NCI-H128 (cell line): ENCODE measurements around the gene HARBI1.

Experiments used
- DNase-seq: peaks from one replicate; lab custom pipeline; 2025; ENCODE audit not compliant: unreplicated experiment; lab: John Stamatoyannopoulos, UW

The HARBI1 gene, protein sequence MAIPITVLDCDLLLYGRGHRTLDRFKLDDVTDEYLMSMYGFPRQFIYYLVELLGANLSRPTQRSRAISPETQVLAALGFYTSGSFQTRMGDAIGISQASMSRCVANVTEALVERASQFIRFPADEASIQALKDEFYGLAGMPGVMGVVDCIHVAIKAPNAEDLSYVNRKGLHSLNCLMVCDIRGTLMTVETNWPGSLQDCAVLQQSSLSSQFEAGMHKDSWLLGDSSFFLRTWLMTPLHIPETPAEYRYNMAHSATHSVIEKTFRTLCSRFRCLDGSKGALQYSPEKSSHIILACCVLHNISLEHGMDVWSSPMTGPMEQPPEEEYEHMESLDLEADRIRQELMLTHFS

DNA sequence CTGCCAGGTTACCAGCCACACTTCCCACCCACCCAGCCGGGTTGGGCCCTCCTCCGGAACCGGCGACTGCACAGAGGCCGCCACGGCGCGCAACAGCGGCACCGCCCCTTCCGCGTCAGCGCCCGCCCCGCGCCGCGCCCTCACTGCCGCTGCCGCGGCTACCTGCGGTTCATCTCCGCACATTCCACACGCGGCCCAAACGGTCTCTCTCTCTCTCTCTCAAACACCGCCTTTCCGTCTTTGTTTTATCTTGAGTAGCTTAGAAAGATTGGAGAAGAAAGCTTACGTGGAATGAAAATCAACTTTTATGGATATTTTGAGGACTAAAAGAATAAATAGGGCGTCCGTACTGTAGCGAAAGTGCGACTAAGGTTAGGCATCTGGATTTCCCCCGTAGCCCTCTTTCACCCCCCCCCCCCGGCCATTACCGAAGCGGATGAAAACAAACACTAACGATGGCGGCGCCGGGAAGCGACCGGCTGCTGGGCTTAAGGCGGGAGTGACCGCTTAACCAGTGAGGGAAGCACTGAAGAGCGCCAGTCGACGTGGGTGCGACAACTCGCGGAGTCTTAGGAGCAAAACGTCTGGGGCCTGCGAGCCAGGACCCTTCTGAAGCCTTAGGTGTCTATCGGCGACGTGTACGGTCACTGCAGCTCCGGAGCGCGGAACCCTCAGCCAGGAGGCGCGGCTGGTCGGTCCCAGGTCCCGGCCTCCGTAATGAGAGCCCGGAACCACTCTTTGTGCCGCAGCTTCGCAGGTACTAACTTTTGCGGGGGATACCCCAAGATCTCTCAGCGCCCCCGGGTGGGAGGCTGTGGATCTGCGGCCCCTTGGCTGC is at the start of gene HARBI1, which contains the start of gene ATG13:
HARBI1 (minus strand) TSS at position 94 of the 838 bp plus-strand sequence. CDS start 990 bp downstream, outside the sequence.
ATG13 (plus strand) TSS at position 420 of the 838 bp plus-strand sequence. CDS start 26,739 bp downstream, outside the sequence.
- peak; percentile 78 for DNase-seq

DNA sequence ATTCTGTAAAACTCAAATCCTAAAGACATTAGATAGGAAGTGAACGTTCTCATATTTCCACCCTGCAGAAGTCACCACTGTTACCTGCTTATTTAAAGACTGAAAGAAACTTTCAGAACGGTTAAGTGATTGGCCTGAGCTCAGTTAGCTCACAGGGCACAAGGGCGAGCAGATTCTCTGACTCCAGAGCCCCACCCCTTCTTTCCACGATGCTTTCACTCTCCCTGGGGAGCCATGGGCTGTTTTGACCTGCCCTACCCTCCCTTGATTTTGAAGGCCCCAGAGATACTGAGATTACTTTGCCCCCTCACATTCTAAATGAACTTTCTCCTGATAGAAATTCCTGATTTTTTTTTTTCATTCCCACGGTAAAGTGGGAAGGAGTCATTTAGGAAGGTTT is 49.5 kb upstream of the HARBI1 start:
- DNase-seq: no peak

DNA sequence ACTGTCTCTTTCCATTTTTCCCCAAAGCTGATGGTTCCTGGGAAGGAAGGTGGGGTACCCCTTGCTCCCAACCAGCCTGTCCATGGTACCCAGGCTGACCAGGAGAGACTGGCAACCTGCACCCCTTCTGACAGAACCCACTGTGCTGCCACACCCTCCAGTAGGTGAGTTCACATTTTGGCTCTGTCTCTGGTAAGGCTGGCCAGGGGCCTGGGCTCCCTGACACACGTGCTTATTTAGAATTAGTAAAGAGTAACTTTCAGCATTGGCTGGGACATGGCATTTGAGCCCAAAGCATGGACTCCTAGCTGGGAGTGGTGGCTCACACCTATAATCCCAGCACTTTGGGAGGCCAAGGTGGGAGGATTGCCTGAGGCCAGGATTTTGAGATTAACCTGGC is 48.3 kb upstream of the HARBI1 start:
- DNase-seq: no peak

DNA sequence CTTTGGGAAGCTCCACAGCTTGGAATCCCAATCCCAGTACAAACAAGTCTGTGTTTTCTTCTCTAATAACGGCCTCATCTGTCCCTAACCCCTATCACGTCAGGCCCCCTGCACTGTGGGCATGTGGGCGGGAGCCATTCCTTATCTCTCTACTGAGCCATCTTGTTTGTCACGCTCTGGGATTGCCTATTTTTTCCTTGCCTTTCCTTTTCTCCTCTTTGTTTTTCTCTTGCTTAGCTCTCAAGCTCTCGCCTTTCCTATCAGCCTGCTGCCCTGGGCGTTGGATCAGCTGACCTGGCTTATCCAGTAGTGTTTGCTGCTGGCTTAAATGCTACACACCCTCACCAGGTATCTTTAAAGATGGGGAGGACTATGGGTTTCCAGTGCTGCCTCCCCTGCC is 47.6 kb upstream of the HARBI1 start:
- no peak for DNase-seq

DNA sequence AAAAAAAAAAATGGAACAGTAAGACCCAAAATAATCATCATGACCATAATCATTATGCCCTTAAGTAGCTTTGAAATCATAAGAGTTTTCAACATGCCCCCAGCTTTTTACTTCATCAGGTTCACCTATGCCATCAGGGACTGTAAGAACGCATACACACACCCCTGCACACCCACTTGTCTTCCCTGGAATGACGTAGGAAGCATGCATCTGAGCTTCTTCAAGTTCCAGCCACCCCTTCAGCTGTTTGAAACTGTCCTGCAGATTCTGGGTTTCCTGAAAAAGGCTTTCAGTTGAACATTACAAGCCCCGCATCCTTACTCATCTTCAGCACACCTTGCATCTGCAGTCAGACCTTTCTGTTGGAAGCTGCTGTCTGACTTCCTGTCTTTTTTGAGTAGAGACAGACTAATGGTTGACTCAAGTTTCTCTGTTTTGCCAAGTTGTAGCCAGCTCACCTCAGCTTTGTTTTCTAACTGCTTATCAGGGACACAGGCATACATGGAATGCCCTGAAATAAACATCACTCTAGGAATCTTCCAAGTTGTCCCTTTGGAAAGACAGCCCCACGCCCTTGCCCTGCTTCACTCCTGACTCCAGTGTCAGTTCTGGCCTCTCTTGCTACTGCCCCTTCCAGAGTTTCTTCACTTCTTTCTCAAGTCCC is 46.4 kb upstream of the HARBI1 start:
- DNase-seq: no peak

DNA sequence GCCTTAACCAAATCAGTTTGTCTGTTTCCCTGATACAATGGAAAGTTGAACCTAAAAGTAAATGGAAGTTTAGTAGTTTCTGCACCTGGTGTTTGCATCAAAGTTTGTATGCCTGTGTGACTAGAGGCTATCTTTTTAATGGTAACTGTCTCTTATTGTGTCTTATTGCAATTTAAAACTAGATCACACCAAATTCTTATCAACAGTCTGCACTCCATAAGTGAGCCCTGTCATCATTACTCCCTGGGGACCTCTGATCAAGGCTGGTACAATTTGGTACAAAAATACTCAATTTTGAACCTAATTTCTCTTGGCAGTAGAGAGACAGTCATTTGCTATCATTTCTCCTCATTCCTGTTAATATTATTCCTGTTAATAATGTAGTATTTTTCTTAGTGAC is 45.3 kb upstream of the HARBI1 start:
- DNase-seq: no peak

DNA sequence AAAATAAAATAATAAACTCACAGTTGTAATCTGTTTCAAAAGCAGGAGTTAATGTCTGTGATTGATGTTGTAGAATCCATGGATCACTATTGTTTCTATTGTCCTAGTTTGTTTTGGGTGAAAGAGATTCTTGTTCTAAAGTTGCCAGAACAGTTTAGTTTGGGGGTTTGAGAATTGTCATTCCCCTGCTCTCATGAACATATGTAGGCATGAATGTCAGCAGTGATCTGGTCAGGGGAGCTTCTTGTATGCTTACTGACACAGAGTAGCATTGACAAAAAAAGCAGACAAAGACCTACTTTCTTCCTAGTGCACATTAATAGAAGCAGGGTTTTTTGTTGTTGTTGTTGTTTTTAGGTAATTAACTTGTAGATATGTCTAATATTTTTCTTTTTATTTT is 44.8 kb upstream of the HARBI1 start:
- no peak for DNase-seq

DNA sequence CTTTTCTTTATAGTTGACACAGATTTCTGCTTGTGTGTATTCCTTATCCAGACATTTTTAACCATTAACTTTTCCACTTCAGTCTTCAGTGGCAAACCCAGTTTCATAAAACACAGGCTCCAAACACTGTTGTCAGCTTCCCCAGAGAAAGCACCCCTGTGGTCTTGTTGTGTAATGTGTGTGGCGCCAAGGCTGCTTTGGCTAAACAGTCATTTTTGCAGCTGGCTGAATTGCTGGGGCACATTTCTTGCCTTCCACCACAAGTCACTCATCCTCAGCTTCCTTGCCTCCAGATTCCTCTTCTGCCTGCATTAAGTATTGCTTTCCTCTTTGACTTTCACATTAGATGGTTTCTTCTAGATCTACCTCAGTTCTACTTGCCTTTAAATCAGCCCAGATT is 42.9 kb upstream of the HARBI1 start:
- DNase-seq: no peak

DNA sequence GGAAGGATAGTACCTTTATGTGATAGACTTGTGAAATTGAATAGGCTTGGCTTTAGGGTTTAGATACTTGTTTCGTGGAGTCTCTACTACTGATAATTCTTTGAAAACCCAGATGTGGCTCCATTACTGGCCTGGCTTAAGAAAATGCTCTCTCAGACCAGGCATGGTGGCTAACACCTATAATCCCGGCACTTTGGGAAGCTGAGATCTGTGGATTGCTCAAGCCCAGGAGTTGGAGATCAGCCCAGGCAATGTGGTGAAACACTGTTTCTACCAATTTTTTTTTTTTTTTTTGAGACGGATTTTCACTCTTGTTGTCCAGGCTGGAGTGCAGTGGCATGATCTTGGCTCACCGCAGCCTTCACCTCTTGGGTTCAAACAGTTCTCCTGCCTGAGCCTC is 41.2 kb upstream of the HARBI1 start:
- DNase-seq: no peak

DNA sequence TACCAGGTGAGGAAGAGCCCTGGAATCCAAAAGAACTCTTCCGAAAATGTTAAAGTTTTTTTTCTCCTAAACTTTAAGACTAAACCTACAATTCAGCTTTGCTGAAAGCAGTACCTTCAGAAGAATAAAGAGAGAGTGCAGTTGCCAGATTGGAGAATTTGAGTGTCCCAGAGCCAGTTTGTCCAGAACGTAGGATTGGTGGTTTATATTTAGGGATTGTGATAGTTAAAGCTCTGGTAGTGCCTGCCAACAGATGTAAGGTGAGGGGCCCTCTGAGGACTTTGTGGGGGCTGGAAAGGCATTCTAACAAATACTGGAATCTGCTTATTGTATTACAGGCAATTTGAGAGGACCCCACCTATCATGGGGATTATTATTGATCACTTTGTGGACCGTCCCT is 40.2 kb upstream of the HARBI1 start:
- DNase-seq: no peak

DNA sequence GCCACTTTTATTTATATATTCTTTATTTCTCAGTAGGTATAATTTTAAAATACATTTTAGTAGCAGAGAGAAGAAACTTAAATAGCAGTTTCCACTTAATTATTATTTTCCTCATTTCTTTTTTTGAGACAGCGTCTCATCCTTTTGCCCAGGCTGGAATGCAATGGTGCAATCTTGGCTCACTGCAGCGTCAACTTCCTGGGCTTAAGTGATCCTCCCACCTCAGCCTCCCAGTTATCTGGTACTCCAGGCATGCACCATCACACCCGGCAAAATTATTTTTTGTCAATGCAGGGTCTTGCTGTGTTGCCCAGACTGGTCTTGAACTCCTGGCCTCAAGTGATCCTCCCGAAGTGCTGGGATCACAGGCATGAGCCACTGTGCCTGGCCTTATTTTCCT is 38.6 kb upstream of the HARBI1 start:
- no peak for DNase-seq

DNA sequence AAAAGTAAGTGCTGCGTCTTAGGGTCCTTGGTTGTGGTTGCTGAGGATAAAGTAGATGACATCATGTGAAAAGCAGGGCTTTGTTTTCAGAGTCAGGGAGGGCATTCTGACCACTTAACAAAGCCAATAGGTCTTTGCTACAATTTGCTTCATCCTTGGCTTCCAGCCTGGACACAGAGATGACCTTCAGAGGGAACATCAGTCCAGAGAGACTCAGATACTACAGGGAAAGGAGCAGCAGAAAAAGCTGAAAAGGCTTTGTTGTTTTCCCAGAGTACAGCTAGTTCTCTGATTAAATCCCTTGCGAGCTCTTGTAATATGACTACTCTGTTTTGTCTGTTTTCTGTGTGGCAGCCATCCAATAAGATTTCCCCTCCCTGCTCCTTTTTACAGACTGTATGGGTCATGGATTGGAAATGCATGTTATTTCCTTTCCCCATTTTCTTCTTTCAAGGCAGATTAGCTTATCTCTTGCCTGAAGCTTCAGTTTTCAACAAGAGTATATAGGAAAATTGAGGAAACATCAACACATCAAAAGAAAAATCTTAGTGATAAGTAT is 32.2 kb upstream of the HARBI1 start:
- no peak for DNase-seq

DNA sequence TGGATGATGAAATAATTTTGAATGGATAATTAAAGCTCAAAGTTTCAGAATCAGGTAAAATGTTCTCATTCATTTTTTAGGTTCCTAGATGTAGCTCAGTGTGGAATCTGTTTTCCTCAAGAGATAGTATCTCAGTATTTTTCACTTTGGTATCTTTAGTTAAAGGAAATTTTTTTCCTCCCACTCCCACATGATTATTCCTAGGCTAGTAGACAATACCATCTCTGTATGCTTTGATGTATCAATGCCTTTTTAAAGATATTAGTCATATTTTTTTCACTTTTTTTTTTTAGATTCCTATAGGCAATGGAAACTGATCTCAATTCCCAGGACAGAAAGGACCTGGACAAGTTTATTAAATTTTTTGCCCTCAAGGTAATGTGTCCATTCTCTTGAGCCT is 27.0 kb upstream of the HARBI1 start:
- DNase-seq: no peak

DNA sequence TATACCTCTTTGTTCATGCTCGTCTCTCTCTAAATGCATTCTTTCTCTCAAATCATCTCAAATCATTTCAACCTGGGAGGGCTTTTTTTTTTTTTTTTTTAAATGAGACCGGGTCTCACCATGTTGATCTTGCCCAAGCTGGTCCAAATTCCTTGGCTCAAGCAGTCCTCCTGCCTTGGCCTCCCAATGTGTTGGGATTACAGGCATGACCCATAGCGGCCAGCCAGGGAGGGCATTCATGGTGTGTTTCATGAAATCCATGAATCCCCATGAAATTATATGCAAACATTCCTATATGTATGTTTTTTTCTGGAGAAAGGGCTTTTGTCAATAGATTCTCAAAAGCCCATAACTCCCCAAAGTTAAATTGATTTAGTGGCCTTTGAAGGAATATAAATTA is 26.5 kb upstream of the HARBI1 start:
- no peak for DNase-seq

DNA sequence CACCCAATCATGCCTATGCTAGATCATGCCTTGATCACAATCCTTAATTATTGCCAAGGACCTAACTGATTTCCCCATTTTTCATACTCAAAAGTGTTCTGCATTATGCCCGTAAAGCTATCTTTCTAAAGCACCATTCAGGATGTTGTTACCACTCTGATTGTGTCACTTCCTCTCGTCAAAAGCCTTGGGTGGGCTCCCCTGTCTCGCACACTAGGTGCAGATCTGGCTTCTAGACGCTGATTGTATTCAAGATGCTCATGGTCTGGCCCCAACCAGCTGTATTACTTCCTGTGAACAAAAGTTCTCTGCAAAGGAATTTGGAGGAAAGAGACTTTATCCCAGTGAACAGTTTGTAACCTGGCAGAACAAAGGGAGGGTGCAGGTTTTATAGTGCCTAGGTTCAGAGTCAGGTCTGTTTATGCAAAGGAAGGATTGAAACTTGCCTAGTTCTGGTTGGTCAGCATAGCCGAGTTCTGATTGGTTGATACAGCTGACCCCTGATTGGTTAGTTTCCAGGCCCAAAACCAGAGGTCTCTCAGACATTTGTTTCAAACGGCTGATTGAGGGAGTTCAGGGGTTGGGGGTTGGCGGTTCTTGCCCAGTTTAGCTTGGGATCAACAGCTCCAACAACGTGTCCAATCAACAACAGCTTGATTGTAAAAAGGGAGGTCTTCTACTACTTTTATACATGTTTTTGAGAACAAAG is 25.8 kb upstream of the HARBI1 start:
- no peak for DNase-seq

DNA sequence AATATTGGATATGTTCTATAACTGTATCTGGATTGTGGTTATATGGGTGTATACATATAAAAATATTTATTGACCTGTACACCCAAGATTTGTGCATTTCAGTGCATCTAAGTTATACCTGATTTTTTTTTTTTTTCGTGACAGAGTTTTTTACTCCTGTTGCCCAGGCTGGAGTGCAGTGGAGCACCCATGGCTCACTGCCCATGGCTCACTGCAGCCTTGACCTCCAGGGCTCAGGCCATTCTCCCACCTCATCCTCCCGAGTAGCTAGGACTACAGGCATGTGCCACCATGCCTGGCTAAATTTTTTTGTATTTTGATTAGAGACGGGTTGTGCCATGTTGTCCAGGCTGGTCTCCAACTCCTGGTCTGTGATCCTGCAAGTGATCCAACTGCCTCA is 24.6 kb upstream of the HARBI1 start:
- DNase-seq: no peak

DNA sequence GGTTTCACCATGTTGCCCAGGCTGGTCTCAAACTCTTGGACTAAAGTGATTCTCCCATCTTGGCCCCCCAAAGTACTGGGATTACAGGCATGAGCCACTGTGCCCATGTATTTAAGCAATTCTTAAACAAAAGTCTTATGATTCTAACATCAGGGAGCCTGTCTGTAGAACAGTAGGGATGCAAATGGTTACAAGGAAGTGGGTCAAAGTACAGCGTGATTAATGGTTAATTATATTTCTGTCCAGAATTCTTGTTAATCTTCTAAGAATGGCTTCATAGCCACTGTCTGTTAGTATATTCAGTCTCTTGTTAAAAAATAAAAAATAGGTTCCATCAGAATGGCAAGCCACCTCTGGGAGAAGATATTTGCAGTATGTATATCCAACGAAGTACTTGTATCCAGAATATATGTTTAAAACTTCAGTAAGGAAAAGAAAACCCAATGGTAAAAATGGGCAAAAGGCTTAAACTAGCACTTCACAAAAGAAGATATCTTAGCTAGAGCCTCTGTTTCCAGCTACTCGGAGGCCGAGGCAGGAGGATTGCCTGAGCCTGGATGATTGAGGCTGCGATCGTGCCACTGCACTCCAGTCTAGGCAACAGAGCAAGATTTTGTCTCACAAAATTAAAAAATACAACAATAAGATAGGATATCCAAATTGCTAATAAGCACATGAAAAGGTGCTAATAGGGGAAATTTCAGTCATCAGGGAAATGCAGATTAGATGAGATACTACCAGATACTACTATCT is 23.2 kb upstream of the HARBI1 start:
- no peak for DNase-seq

DNA sequence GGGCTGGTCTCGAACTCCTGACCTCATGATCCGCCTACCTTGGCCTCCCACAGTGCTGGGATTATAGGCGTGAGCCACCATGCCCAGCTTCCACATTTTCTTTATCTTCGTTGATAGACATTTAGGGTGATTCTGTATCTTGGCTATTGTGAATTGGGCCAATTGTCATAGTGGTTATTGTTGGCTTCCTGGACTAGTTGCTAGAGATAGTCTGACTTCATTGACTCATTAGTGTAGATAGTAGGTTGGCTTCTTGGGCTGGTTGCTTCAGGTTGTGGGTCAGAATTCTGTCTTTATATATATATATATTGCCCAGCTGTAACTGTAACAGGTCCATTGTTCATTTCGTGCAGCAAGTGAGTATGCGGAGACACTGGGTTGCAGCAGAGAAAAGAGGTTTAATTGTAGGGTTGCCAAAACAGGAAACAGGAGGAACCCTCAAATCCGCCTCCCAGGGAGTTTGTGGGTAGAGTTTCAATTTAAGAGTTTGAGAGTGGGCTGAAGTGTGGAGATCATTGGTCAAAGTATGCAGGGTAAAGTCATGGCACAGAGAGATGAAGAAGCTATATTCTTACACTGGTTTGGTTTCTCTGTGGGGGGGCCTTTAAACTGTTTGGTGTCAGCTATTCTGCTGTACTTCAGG is 22.3 kb upstream of the HARBI1 start:
- peak; percentile 75 for DNase-seq

DNA sequence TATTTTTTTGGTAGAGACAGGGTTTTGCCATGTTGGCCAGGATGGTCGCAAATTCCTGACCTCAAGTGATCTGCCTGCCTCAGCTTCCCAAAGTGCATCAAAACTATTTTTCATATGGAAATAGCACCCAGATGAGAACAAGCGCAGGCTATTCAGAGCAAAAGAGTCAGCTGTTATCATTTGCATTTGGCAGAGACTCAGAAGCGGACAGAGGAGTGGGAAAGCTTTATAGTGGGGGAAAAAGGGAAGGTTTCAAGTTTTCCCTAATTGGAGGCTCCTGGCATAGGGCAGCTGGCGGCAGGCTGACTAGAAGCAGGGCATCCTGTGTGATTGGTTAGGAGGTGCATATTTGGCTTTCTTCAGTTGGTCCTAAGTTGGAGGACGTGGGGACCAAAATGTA is 20.5 kb upstream of the HARBI1 start:
- DNase-seq: no peak
